ENCODE measurements around the gene SLC16A7. TPM values are rescaled to one million over a fixed set of nuclear protein-coding genes. Genes with fewer than 3 reads are reported as not detected.

Gene SLC16A7
- polyA plus RNA-seq, 1 of the 3 experiments (the other 2 are of a cell fraction): not detected

- Histone ChIP-seq H3K4me1 (ENCODE audit: control insufficient read depth in 1 of 2, insufficient read depth in 2 of 2, low read depth in 1 of 2, low read length in 1 of 2) (no peaks in the 10 kb centered on the region), H3F3A (replicated peaks; ENCODE audit: insufficient read depth) (no peaks in the 10 kb centered on the region), H2AFZ (ENCODE audit: low read depth) (no peak overlapping the region), H3K9ac (no peak overlapping the region), H3K27me3 (ENCODE audit: insufficient read depth) (no peaks in the 10 kb centered on the region), H3K9me3 (no peaks in the 10 kb centered on the region), H3K9me2 (no peaks in the 10 kb centered on the region), H3K4me2 (no peak overlapping the region), H3K79me2 (ENCODE audit: insufficient read depth) (no peaks in the 10 kb centered on the region), H4K20me1 (ENCODE audit: insufficient read depth) (no peaks in the 10 kb centered on the region), H3K27ac (ENCODE audit: low read depth in 2 of 2, low read length in 1 of 2) (no peak overlapping the region), H3K4me3 (ENCODE audit: low read depth in 2 of 2, low read length in 1 of 2) (no peak overlapping the region), H3K36me3 (replicated peaks in 1 of 2; ENCODE audit: control insufficient read depth in 1 of 2, insufficient read depth in 2 of 2, low read length in 1 of 2) (no peaks in the 10 kb centered on the region)
- ChIA-PET CTCF (no interaction called here), POLR2A (no interaction called here)
- WGBS (ENCODE audit: low lambda C conversion rate): 14% methylated on average over 1 of the region's 1 CpG
- no peak for DNase-seq
- no peak for TF ChIP-seq USF2 (IDR thresholded peaks at IDR 0.05; ENCODE audit: borderline replicate concordance, low read depth, low read length)
- TF ChIP-seq TEAD4 (IDR thresholded peaks at IDR 0.05; ENCODE audit: borderline replicate concordance, insufficient read depth): no peak
- TF ChIP-seq YY1 (IDR thresholded peaks at IDR 0.05; ENCODE audit: low read depth): no peak
- no peak for TF ChIP-seq MAX (IDR thresholded peaks at IDR 0.05; ENCODE audit: low read depth)
- no peak for TF ChIP-seq FOXJ3 (CRISPR knock-in tag; IDR thresholded peaks at IDR 0.05)
- TF ChIP-seq MEF2A (IDR thresholded peaks at IDR 0.05; ENCODE audit: borderline replicate concordance, low read depth): no peak
- TF ChIP-seq USF1 (IDR thresholded peaks at IDR 0.05; ENCODE audit: borderline replicate concordance, low read depth): no peak
- TF ChIP-seq IRF3 (IDR thresholded peaks at IDR 0.05; ENCODE audit: low read depth, low read length): no peak
- no peak for TF ChIP-seq RCOR1 (IDR thresholded peaks at IDR 0.05; ENCODE audit: low read length)
- no peak for TF ChIP-seq POLR2AphosphoS5 (IDR thresholded peaks at IDR 0.05; ENCODE audit: low read depth, low read length)
- TF ChIP-seq RFX5 (IDR thresholded peaks at IDR 0.05; ENCODE audit: low read length): no peak
- no peak for TF ChIP-seq TAF1 (IDR thresholded peaks at IDR 0.05; ENCODE audit: borderline replicate concordance, low read depth, low read length)
- no peak for TF ChIP-seq RAD21 (IDR thresholded peaks at IDR 0.05; ENCODE audit: low read length)
- TF ChIP-seq MXI1 (IDR thresholded peaks at IDR 0.05; ENCODE audit: low read depth, low read length): no peak
- no peak for TF ChIP-seq RXRA (IDR thresholded peaks at IDR 0.05; ENCODE audit: borderline replicate concordance, low read depth)
- no peak for TF ChIP-seq EP300 (IDR thresholded peaks at IDR 0.05; ENCODE audit: borderline replicate concordance in 1 of 2, low read depth in 1 of 2, low read length in 1 of 2)
- no peak for TF ChIP-seq PBX3 (IDR thresholded peaks at IDR 0.05)
These were observed 17.6 kb upstream of the SLC16A7 start for GRCh38 chr12:59578254-59578653.

Data from SK-N-SH (cell line).